ENCODE results near the gene MESP2.

- TF ChIP-seq EZH2phosphoT487 (IDR thresholded peaks at IDR 0.05; ENCODE audit: borderline replicate concordance, low read depth, low read length): no peak
- no peak for TF ChIP-seq CTCF (conservative IDR thresholded peaks at IDR 0.05; ENCODE audit: low read length)
Measured at GRCh38 chr15:89769366-89769765, 6.8 kb upstream of the MESP2 start.

Data from OCI-LY7 (cell line).